Lower leg skin (tissue), 4 donors: Measurements from ENCODE around the gene ARHGAP23. TPM values are rescaled to one million over a fixed set of nuclear protein-coding genes. Genes with fewer than 3 reads are reported as not detected.

Experiments
- DNase-seq, 2 donors: peaks; one replicate each; pipeline ENCODE4 v3.0.0-alpha.2; 2019; ENCODE audit warnings: low spot score in 2 of 2
- H3K4me3 ChIP-seq: fragments of 200-600 bp; sonication (generic); 2 replicates; pipeline ENCODE4 v1.5.1; 2017; ENCODE audit warnings: mild to moderate bottlenecking, low read depth; ENCODE audit not compliant: poor library complexity, severe bottlenecking
- POLR2A ChIP-seq, 2 donors: fragments of 450-650 bp; IDR thresholded peaks; one replicate each; pipeline ENCODE4 v1.6.1; 2016 to 2017; ENCODE audit warnings: antibody characterized with exemption in 2 of 2, mild to moderate bottlenecking in 1 of 2, moderate library complexity in 1 of 2
- WGBS, 2 donors: methylation state at CpG; one replicate each; pipeline ENCODE4 v1.1.5; 2018; 5-methylcytosine and 5-hydroxymethylcytosine counted together
- intact Hi-C: fragments of 100-400 bp; cut with DNase I; formaldehyde crosslinking; loops from one replicate; pipeline ENCODE4 v1.15.0; 2023; ENCODE audit warnings: low total_unique reads
- total RNA-seq, 4 donors: library from RNA; depleted of rRNA; stranded (reverse); fragments of >200 nt; gene quantifications; one replicate each; pipeline ENCODE4 v1.1.0, GENCODE V29; 2016
- TF ChIP-seq, protein P1 (sequence below), 3 donors: fragments of 450-650 bp; IDR thresholded peaks; one replicate each; pipeline ENCODE4 v1.5.1; 2016; ENCODE audit warnings: antibody characterized with exemption in 3 of 3, mild to moderate bottlenecking in 3 of 3, moderate library complexity in 2 of 3

ARHGAP23 gene
- total RNA-seq, 4 donors from 2014 or later, result 127 to 201 (median 149) TPM

DNA sequence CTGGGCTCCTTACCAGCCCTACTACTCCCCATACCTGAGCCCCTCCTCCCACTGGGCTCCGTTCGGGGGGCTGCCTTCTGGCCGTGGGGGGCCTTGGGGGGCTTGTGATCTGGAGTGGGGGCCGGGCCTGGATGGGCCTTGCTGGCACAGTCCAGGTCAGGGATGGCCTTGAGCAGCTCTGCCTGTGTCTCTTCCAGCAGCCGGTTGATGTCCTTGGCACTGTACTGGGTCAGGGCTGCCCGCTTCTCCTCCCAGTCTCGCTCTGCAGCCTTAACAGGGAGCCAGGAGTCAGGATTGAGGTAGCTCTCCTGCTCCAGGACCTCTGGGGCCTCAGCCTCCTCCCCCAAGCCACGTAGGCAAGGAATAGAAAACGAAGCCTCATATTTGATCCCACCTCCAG, 122.9 kb downstream of the ARHGAP23 start:
- no peak for TF ChIP-seq POLR2A (IDR thresholded peaks at IDR 0.05)
- TF ChIP-seq, protein P1, sequence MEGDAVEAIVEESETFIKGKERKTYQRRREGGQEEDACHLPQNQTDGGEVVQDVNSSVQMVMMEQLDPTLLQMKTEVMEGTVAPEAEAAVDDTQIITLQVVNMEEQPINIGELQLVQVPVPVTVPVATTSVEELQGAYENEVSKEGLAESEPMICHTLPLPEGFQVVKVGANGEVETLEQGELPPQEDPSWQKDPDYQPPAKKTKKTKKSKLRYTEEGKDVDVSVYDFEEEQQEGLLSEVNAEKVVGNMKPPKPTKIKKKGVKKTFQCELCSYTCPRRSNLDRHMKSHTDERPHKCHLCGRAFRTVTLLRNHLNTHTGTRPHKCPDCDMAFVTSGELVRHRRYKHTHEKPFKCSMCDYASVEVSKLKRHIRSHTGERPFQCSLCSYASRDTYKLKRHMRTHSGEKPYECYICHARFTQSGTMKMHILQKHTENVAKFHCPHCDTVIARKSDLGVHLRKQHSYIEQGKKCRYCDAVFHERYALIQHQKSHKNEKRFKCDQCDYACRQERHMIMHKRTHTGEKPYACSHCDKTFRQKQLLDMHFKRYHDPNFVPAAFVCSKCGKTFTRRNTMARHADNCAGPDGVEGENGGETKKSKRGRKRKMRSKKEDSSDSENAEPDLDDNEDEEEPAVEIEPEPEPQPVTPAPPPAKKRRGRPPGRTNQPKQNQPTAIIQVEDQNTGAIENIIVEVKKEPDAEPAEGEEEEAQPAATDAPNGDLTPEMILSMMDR (IDR thresholded peaks at IDR 0.05), result no peak
- no peak overlapping the region for H3K4me3 ChIP-seq
- intact Hi-C loops, result no loop called here
- DNase-seq, result no peak
- 76 to 79% methylated on average over 8 to 9 of the region's 9 CpGs for WGBS, 2 donors

DNA sequence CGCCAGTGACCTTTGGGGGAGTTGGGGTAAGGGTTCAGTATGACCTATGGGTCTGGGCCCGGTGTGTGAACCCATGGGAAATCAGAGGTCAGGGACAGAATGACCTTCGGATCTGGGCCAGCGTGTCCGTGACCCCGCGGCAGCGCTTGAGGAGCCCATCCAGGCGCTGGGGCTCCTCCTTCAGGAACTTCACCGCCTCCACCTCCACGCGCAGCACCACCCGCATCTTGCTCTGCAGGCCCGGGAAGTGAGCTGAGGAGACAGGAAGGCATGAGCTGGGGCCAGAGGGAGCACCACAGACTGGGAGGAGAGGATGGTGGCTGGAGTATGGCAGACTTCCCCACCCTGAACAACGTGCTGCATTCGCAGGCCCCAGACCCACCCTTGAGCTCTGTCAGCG, 124.1 kb downstream of the ARHGAP23 start:
- intact Hi-C loops, result no loop called here
- H3K4me3 ChIP-seq, result no peak overlapping the region
- no peak for DNase-seq
- TF ChIP-seq, protein P1 (IDR thresholded peaks at IDR 0.05), result no peak
- TF ChIP-seq POLR2A (IDR thresholded peaks at IDR 0.05), result no peak
- WGBS, 2 donors, result 88 to 94% methylated on average over 10 to 17 of the region's 17 CpGs

DNA sequence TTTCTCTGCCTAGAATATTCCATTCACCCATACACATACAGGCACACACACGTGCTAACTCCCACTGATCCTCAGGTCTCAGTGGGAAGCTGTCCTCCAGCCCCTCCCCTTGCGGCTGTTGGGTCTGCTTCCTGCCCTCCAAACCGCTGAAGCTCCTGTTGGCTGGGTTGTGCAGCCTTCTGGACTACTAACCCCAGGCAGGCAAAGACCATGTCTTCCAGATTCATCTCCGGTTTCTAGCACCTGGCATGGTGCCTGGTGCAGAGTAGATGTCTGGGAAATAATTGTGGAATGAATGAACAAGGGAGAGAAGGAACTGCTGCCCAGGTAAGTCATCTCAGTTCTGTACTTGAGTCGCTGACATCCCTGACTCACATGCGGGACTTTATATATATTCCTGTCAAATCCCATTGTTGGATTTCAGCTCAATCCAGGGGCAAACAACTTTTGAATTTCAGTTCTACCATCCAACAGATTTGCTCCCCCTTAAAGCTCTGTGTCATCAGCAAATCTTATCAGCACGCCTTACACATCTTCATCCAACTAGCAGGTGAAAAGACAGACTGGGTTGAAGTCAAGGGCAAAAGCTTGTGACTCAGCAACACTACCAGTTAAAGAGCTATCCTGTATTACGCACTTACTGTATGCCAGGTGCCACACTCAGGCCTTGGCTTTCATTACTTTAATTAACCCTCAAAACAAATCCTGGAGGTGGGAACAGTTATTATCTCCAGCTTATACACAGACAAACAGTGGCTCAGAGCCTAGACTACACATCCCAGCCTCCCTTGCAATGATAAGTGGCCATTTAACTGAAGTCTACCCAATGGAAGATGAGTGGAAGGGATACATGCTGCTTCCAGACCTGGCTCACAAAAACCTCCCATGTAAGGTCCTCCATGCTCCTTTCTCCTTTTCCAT, 126.4 kb downstream of the ARHGAP23 start:
- no peak for DNase-seq
- H3K4me3 ChIP-seq, result no peak overlapping the region
- intact Hi-C loops, result no loop called here
- no peak for TF ChIP-seq POLR2A (IDR thresholded peaks at IDR 0.05)
- TF ChIP-seq, protein P1 (IDR thresholded peaks at IDR 0.05), result no peak
- WGBS, 2 donors, result 55 to 61% methylated on average over 8 of the region's 8 CpGs

DNA sequence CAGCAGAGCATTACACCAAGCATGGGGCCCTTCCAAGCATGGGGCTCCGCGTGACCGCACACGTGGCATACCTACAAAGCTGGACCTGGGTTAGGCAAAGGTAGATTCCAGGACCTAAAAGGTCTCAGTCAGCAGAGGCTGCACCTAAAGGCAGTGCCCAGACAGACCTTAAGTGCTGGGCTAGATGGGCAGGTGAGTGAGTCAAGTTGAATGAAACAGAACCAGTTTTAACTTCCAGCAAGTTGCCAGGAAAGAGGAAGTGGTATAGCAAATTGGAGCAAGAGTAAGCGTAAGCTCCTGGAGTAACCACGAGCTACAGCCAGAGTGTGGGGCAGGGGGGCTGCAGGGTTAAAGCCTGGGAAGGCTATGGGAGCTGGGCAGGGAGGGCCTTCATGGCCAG, 128.0 kb downstream of the ARHGAP23 start:
- intact Hi-C loops, result no loop called here
- TF ChIP-seq, protein P1 (IDR thresholded peaks at IDR 0.05), result no peak
- TF ChIP-seq POLR2A (IDR thresholded peaks at IDR 0.05), result no peak
- 82 to 84% methylated on average over 6 of the region's 6 CpGs for WGBS, 2 donors
- no peak overlapping the region for H3K4me3 ChIP-seq
- DNase-seq, result no peak

DNA sequence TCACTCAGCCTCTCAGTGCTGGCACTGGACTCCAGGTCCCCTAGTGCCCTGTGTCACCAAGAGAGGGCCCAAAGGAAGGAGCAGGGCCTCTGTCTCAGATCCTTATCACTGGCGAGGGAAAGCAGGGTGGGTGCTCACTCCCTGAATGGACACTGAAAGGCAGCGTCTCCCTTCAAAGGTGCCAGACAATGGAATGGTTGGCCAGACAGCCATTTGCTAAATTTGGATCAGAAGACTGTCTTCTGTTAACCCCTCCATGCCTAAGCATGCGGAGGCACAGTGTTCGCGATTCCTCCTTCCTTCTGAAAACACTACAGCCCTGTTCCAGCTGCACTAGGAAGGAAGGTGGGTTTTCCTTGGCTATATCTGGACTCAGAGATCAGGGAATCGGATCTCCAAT, 129.1 kb downstream of the ARHGAP23 start:
- TF ChIP-seq, protein P1 (IDR thresholded peaks at IDR 0.05), result no peak
- no peak for TF ChIP-seq POLR2A (IDR thresholded peaks at IDR 0.05)
- H3K4me3 ChIP-seq, result no peak overlapping the region
- DNase-seq, result no peak
- 63 to 65% methylated on average over 6 of the region's 6 CpGs for WGBS, 2 donors
- intact Hi-C loops, result no loop called here
